Activated CD4-positive, alpha-beta T cell treated with anti-CD3 and anti-CD28 coated beads, Interleukin-2, amount 50 U/mL, for 48 hours (primary cell): Measurements from ENCODE around the gene COP1.

Source experiments
- DNase-seq, 2 experiments: peaks; one replicate each; pipeline ENCODE4 v3.0.0-alpha.2; 2020

Gene COP1

GRCh38 chr1:176198413-176198812, 8.7 kb downstream of the COP1 start:
- no peak for DNase-seq

- DNase-seq: no peak
These were observed 10.4 kb downstream of the COP1 start for GRCh38 chr1:176196728-176197127.

GRCh38 chr1:176195547-176195946, 11.5 kb downstream of the COP1 start:
- DNase-seq: no peak

DNA sequence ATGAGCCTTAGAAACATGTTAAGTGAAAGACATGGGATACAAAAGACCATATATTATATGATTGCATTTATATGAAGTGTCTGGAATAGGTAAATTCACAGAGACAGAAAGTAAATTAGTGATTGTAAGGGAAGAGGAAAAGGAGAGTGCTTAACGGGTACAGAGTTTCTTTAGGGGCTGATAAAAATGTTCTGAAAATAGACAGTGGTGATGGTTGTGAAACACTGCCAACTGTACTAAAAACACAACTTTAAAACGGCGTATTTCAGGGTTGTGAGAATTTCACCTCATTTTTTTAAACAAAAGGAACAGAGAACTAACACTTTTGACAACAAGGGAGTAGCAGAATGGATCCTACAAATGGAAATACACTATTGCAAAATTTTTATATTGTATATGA, 13.4 kb downstream of the COP1 start:
- no peak for DNase-seq

GRCh38 chr1:176193023-176193422, 14.1 kb downstream of the COP1 start:
- DNase-seq: no peak

DNA sequence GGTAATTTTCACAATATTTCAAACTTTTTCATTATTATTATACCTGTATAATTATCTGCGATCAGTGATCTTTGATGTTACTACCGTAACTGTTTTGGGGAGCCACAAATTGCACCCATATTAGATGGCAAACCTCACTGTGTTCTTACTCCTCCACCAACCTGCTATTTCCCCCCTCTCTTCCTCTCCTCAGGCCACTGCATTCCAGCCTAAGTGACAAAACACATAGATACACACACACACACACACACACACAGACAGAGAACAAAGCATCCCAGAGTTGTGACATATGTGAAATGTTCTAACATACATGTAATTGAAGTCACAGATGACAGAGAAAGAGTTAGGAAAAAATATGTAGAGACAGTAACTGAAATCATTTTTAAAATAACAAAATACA, 18.5 kb downstream of the COP1 start:
- no peak for DNase-seq

- no peak for DNase-seq
These were observed 20.1 kb downstream of the COP1 start for GRCh38 chr1:176187001-176187400.

DNA sequence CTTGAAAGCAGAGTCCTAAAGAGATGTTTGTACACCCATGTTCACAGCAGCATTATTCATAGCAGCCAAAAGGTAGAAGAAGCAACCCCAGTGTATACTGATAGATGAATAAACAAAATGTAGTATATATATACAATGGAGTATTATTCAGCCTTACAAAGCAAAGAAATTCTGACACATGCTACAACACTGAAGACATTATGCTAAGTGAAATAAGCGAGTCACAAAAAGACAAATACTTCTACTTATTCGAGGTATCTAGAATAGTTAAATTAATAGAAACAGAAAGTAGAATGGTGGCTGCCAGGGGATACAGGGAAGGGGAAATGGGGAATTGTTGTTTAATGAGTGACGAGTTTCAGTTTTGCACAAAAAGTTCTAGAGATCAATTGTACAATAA, 23.5 kb downstream of the COP1 start:
- DNase-seq: no peak

DNA sequence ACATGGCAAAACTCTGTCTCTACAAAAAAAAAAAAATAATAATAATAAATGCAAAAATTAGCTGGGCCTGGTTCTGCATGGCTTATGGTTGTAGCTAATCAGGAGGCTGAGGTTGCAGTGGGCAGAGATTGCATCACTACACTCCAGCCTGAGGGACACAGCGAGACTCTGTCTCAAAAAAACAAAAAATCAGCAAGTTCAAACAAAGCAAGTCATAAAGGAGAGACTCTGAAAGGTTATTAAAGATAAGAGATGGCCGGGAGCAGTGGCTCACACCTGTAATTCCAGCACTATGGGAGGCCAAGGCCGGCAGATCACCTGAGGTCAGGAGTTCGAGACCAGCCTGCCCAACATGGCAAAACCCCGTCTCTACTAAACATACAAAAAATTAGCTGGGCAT, 28.8 kb downstream of the COP1 start:
- no peak for DNase-seq

- DNase-seq: no peak
These were observed 29.3 kb downstream of the COP1 start for GRCh38 chr1:176177764-176178163.

DNA sequence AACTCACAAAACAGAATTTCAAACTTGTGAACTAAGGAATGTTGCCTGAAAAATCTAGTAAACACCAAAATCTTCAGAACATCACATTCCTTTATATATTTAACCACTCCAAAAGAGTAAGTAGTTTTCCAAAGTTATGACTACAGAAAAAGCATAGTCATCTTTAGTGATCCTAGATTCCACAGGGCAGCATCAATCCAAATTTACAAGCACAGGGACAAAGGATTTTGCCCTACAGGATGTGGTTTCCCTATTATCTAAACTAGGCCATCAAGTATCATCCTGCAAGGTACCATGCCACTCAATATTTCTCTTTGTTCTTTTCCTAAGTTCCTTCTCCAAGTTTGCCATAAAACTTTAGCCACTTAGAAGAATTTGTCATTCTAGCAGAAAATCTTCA, 33.0 kb downstream of the COP1 start:
- DNase-seq: no peak

DNA sequence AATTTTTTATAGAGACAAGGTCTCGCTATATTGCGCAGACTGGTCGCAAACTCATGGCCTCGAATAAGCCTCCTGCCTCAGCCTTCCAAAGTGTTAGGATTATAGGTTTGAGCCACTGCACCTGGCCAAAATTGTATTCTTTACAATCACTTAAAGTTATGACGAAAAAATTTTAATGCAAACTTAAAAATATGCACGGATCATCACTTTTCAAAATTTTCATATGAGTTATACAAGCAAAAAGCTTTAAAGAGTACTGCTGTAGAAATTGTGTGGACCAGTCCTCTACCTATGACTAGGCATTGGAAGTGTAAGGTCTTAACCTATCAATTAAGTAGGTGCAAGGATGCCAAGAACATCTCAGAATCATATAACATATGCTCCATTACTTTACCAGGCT, 34.9 kb downstream of the COP1 start:
- DNase-seq: no peak

DNA sequence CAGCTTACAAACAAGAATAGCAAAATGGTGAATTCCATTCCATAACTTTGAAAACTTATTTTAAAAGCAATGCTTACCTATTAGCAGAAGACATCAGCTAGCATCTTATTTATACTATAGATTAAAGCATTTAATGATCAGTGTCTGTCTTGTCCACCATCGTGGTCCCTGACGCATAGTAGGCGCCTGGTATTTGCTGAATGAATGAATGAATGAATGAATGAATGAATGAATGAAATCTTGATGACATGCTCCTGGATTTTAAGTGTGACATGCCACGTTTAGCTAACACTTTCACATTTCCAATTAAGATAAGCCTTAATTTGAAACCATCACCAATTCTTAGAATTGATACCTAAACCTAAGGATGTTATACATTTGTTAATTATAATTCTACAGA, 39.9 kb downstream of the COP1 start:
- DNase-seq: no peak

DNA sequence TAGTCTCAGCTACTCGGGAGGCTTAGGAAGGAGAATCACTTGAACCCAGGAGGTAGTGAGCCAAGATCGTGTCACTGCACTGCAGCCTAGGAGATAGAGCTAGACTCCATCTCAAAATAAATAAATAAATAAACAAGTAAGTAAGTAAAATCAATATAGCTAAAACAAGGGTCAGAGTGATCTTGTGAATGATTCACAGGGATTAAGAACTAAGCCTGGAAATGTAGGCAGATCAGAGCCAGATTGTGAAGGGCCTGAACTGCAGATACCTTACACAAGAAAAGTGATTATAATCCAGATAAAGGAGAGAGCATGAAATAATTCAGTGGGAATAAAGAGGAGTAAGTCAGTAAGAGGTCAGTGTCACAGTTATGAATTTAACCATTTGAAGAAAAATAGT, 41.5 kb downstream of the COP1 start:
- DNase-seq: no peak

DNA sequence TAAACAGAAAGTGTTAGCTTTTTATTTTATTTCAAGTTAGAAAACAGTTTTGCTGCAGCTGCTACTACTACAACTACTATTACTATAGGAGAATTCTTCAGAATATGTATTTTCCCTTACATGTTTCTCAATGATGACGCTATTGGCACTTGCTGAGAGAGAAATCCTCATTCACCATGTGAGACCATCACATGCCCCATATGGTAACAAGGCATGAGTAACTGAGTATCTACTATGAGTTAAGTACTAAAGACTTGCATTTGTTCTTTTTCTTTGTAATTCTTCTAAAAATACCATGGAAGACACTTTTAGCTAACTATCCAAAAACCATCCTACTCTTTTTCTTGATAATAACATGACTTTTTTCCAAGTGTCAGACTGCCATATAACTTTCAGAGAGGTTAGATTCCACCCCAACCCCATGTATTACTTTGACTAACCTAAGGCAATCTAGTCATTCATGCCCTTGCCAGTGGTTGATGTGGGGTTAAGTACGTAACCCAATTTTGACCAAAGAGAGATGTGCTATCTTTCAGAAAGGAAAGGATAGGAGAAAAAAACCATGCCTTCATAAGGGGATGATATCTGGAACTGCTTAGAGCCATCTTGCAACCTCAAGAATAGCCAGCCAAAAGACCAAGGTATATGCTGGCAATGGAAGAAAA, 42.9 kb downstream of the COP1 start:
- no peak for DNase-seq

DNA sequence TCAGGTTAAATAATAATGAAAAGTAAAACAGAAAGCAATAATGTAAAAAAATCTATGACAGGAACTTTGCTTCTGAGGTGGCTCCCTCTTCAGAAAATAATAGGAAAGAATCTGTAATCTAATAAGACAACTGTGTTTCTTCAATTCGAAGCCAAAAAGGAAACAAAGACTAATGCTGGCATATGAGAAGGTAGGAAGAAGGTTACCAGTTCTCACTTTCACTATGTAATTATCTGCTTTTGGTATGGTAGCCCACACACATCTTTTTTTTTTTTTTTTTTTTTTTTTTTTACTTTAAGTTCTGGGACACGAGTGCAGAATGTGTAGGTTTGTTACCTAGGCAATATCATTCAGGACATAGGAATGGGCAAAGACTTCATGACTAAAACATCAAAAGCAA, 47.1 kb downstream of the COP1 start:
- DNase-seq: no peak

DNA sequence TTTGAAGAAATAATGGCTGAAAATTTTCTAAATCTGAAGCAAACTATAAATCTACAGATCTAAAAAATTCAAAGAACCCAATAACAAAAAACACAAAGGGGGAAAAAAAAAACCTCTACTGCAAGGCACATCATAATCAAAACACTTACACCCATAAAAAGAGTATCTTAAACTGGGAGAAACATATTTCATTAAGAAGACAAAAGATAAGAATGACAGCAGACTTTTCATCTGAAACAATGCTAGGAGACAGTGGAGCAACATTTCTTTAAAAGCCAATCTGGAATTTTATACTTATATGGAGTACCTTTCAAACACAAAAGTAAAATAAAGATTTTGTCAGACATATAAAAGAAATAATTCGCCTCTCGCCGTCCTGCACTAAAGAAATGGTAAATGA, 49.1 kb downstream of the COP1 start:
- DNase-seq: no peak

GRCh38 chr1:176149939-176150807, 56.9 kb downstream of the COP1 start:
- no peak for DNase-seq

DNA sequence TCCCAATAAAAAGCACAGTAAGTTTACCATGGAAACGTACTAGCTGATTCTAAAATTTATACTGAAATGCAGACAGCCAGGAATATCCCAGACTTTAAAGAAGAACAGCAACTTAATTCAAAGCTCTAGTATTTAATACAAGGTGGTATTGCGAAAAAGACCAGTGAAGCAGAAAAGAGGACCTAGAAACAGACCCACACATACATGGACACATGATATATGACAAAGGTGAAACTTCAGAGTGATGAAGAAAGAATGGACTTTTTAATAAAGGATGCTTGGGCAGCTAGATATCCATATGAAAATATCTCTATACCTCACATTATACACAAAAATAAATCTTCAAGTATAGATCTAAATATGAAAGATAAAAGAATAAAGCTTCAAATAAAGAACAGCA, 62.6 kb downstream of the COP1 start:
- DNase-seq: no peak

DNA sequence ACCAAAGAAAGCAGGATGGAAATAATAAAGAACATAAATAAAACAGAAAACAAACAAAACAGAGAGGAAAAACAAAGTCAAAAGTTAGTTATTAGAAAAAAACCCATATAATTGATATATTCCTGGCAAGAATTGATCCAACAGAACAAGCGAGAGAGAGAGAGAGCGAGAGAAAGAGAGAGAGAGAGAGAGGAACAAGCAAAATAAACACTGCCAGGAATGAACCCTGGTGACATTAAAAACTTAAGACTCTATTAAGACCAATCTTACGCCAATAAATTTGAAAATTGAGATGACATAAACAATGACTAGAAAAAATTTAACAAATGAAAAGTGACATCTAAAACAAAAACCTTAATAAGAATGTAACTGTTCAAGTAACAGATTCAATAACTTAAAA, 64.1 kb downstream of the COP1 start:
- no peak for DNase-seq

DNA sequence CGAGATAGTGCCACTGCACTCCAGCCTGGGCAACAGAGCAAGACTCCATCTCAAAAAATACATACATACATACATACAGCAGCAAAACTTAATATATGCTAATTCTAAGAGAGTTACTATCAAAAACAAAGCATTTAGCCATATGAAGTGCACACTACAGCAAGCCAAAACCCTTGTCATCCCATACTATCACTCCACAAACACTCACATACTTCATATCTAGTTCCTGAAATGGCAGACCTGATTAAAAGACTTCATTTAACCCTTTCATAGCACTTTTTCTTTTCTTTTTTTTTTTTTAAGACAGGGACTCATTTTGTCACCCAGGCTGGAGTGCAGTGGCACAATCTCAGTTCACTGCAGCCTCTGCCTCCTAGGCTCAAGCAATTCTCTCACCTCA, 65.6 kb downstream of the COP1 start:
- DNase-seq: no peak

DNA sequence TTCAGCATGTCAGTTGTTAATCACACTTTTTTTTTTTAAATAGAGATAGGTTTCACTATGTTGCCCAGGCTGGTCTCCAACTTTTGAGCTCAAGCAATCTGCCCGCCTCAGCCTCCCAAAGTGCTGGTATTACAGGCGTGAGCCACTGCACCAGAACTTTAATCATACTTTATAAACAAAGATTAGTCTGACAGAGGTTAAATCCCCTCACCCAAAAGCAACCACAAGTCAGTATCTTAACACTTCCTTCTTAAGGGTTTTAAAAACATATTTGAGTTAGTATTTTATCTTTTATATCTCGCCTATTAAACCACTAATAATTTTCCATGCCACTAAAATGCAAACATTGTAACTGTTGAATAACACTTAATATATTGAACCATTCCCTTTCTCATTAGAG, 70.2 kb downstream of the COP1 start:
- no peak for DNase-seq

DNA sequence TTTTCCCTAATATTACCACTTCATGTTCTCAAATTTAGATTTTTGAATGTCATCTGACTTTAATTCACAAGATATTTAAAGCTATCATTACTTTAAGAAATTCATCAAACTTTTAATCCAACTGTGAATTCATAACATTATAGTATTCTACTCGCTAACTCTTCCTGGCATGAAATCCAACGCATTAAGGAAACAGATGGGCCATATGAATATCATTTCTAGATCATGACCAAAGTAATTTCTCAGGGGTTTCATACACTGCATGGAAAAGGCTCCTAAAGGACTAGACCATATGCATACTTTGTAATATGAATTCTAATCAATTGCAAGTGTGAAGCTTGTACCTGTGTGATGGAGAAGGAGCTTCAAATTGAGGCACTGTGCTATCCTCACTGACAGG, 72.4 kb downstream of the COP1 start:
- DNase-seq: no peak

GRCh38 chr1:176122282-176122681, 84.8 kb downstream of the COP1 start:
- DNase-seq: no peak

DNA sequence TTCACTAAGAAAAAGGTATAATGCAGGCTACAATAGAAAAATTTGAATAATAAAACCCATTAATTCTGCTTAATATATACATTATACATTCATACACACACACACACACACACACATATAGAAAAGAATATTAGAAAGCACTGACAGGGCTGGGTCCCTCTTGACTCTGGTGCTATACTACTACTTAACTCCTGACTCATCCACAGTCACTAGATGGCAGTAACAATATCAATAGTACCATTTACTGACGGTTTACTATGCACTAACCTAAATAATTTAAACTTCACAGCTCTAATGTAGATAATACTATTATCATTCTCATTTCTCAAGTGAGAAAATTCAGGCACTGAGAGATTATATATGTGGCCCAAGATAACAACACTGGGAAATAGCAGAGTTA, 87.5 kb downstream of the COP1 start:
- DNase-seq: no peak
